HG03066 (cell line): ENCODE measurements around the gene RBMS1.

Source experiments
- ATAC-seq: cut with Tn5 transposase; IDR thresholded peaks from one replicate; pipeline ENCODE4 v1.9.1; 2021; ENCODE audit warnings: low read depth; ENCODE audit not compliant: unreplicated experiment

The RBMS1 gene

GRCh38 chr2:160317181-160318099 lies 176.2 kb downstream of the RBMS1 start:
- ATAC-seq: no peak

- no peak for ATAC-seq
Observed at GRCh38 chr2:160315337-160315736, 178.3 kb downstream of the RBMS1 start.

- no peak for ATAC-seq
Observed at GRCh38 chr2:160310118-160310828, 183.3 kb downstream of the RBMS1 start.

GRCh38 chr2:160309585-160309984 lies 184.0 kb downstream of the RBMS1 start:
- no peak for ATAC-seq

GRCh38 chr2:160308915-160309314 lies 184.7 kb downstream of the RBMS1 start:
- no peak for ATAC-seq

- ATAC-seq: no peak
Observed at GRCh38 chr2:160308476-160308875, 185.1 kb downstream of the RBMS1 start.

GRCh38 chr2:160306985-160307384 lies 186.6 kb downstream of the RBMS1 start:
- ATAC-seq: no peak

GRCh38 chr2:160305081-160305750 lies 188.4 kb downstream of the RBMS1 start:
- no peak for ATAC-seq

- no peak for ATAC-seq
Observed at GRCh38 chr2:160303527-160303926, 190.1 kb downstream of the RBMS1 start.

GRCh38 chr2:160303076-160303475 lies 190.5 kb downstream of the RBMS1 start:
- no peak for ATAC-seq

GRCh38 chr2:160301420-160301819 lies 192.2 kb downstream of the RBMS1 start:
- ATAC-seq: no peak

- ATAC-seq: no peak
Observed at GRCh38 chr2:160300203-160300602, 193.4 kb downstream of the RBMS1 start.

- no peak for ATAC-seq
Observed at GRCh38 chr2:160299540-160299939, 194.1 kb downstream of the RBMS1 start.

- ATAC-seq: no peak
Observed at GRCh38 chr2:160298960-160299359, 194.6 kb downstream of the RBMS1 start.

GRCh38 chr2:160295519-160296207 lies 197.9 kb downstream of the RBMS1 start:
- no peak for ATAC-seq

GRCh38 chr2:160294889-160295288 lies 198.7 kb downstream of the RBMS1 start:
- ATAC-seq: no peak

- no peak for ATAC-seq
Observed at GRCh38 chr2:160294339-160294803, 199.2 kb downstream of the RBMS1 start.

- ATAC-seq: no peak
Observed at GRCh38 chr2:160293391-160294091, 200.1 kb downstream of the RBMS1 start.

- ATAC-seq: no peak
Observed at GRCh38 chr2:160292225-160292624, 201.4 kb downstream of the RBMS1 start.

GRCh38 chr2:160291382-160291781 lies 202.2 kb downstream of the RBMS1 start:
- ATAC-seq: no peak
